H1 (cell line): Measurements from ENCODE around the gene ZNF536. TPM values are rescaled to one million over a fixed set of nuclear protein-coding genes. Genes with fewer than 3 reads are reported as not detected.

ENCODE experiments used
- CTCF ChIA-PET: fragments of 300-600 bp; sonication (Branson Sonifier 250); formaldehyde crosslinking; loops from one replicate; lab custom pipeline; 2021; ENCODE audit not compliant: partially characterized antibody; lab: Charles Lee
- POLR2A ChIA-PET: fragments of 300-600 bp; sonication (Branson Sonifier 250); formaldehyde crosslinking; loops from one replicate; lab custom pipeline; 2021; ENCODE audit warnings: inconsistent platforms; ENCODE audit not compliant: partially characterized antibody; lab: Charles Lee
- DNase-seq, 2 experiments: peaks; one replicate each; pipeline versions ENCODE4 v3.0.0 to v3.0.0-alpha.2; 2010 to 2022; ENCODE audit warnings: low spot score in 2 of 2, low read depth in 1 of 2, mixed read lengths in 1 of 2
- FAIRE-seq: peaks from 2 replicates; lab custom pipeline; 2011; peaks lifted over from hg19 to GRCh38; lab: Jason Lieb, UNC
- H2AFZ ChIP-seq: 2 replicates; pipeline ENCODE4 v1.8.1; 2012; ENCODE audit warnings: low read length, inconsistent platforms
- H2AK5ac ChIP-seq: 2 replicates; pipeline ENCODE4 v1.6.1; 2013; ENCODE audit warnings: low read depth, low read length
- H2BK120ac ChIP-seq: replicated peaks from 2 replicates; pipeline ENCODE3; 2013; ENCODE audit warnings: low read depth, low read length, inconsistent platforms
- H2BK12ac ChIP-seq: 2 replicates; pipeline ENCODE4 v1.6.1; 2013; ENCODE audit warnings: low read depth, low read length
- H2BK15ac ChIP-seq: 2 replicates; pipeline ENCODE4 v1.6.1; 2013; ENCODE audit warnings: low read length
- H2BK20ac ChIP-seq: 2 replicates; pipeline ENCODE4 v1.6.1; 2013; ENCODE audit warnings: low read length
- H2BK5ac ChIP-seq: 2 replicates; pipeline ENCODE4 v1.6.1; 2013; ENCODE audit warnings: low read depth, low read length
- H3K14ac ChIP-seq: 2 replicates; pipeline ENCODE4 v1.6.1; 2013; ENCODE audit warnings: inconsistent platforms; ENCODE audit not compliant: insufficient read length
- H3K18ac ChIP-seq: 2 replicates; pipeline ENCODE4 v1.6.1; 2013; ENCODE audit warnings: low read length; ENCODE audit errors: extremely low read depth
- H3K23ac ChIP-seq: 2 replicates; pipeline ENCODE4 v1.6.1; 2013; ENCODE audit warnings: inconsistent platforms; ENCODE audit not compliant: insufficient read length
- H3K23me2 ChIP-seq: 2 replicates; pipeline ENCODE4 v1.6.1; 2013; ENCODE audit warnings: low read depth, low read length
- H3K27ac ChIP-seq: 2 replicates; pipeline ENCODE4 v1.6.1; 2011; ENCODE audit warnings: low read depth, low read length, inconsistent platforms
- H3K27me3 ChIP-seq, 4 experiments: replicated peaks in 1 of 4; 1 replicate in 1 of 4; 2 replicates in 3 of 4; pipeline versions ENCODE4 v1.6.1 to v1.8.1; 2011 to 2013; ENCODE audit warnings: low read length in 3 of 4, mild to moderate bottlenecking in 3 of 4, inconsistent platforms in 2 of 4, mixed read lengths in 2 of 4, moderate library complexity in 1 of 4; ENCODE audit not compliant: control insufficient read depth in 3 of 4, insufficient read depth in 3 of 4; ENCODE audit errors: extremely low read depth in 1 of 4
- H3K36me3 ChIP-seq, 4 experiments: 2 replicates each; pipeline versions ENCODE4 v1.6.1 to v1.8.1; 2011 to 2013; ENCODE audit warnings: mild to moderate bottlenecking in 4 of 4, low read length in 3 of 4, moderate library complexity in 2 of 4, control low read depth in 1 of 4, inconsistent platforms in 1 of 4; ENCODE audit not compliant: insufficient read depth in 4 of 4, control insufficient read depth in 2 of 4
- H3K4ac ChIP-seq: replicated peaks from 2 replicates; pipeline ENCODE3; 2013; ENCODE audit warnings: low read length, low read depth, mixed read lengths, inconsistent platforms; ENCODE audit not compliant: insufficient read length
- H3K4me1 ChIP-seq, 4 experiments: replicated peaks in 1 of 4; 1 replicate in 1 of 4; 2 replicates in 3 of 4; pipeline versions ENCODE4 v1.6.1 to v1.8.1; 2011 to 2013; ENCODE audit warnings: low read length in 3 of 4, inconsistent platforms in 2 of 4, mixed read lengths in 1 of 4; ENCODE audit not compliant: insufficient read depth in 4 of 4, control insufficient read depth in 3 of 4
- H3K4me2 ChIP-seq, 2 experiments: 2 replicates each; pipeline versions ENCODE4 v1.6.1 to v1.8.1; 2011 to 2013; ENCODE audit warnings: low read depth in 2 of 2, low read length in 2 of 2, control low read depth in 1 of 2, inconsistent platforms in 1 of 2, mild to moderate bottlenecking in 1 of 2; ENCODE audit not compliant: insufficient read depth in 1 of 2
- H3K4me3 ChIP-seq, 4 experiments: fragments of 200-600, 300-600 bp in 1 of 4; sonication (generic), shearing (Covaris generic), sonication (Bioruptor Twin) in 1 of 4; 2 replicates each; pipeline versions ENCODE4 v1.5.1 to v1.8.1; 2011 to 2016; ENCODE audit warnings: low read length in 4 of 4, low read depth in 3 of 4, control low read depth in 2 of 4, inconsistent platforms in 2 of 4, mild to moderate bottlenecking in 2 of 4, mixed read lengths in 1 of 4, moderate library complexity in 1 of 4; ENCODE audit not compliant: insufficient read depth in 2 of 4; ENCODE audit errors: extremely low read depth in 1 of 4
- H3K56ac ChIP-seq: replicated peaks from 2 replicates; pipeline ENCODE3; 2013; ENCODE audit warnings: low read depth, mild to moderate bottlenecking, mixed read lengths, low read length, inconsistent platforms; ENCODE audit not compliant: insufficient read length
- H3K79me1 ChIP-seq: 2 replicates; pipeline ENCODE4 v1.6.1; 2013; ENCODE audit warnings: low read depth, low read length, control low read depth
- H3K79me2 ChIP-seq, 2 experiments: 2 replicates each; pipeline versions ENCODE4 v1.6.1 to v1.8.1; 2012 to 2013; ENCODE audit warnings: low read length in 2 of 2, mild to moderate bottlenecking in 2 of 2, inconsistent platforms in 1 of 2; ENCODE audit not compliant: insufficient read depth in 2 of 2, control insufficient read depth in 1 of 2
- H3K9ac ChIP-seq, 4 experiments: replicated peaks in 1 of 4; 1 replicate in 1 of 4; 2 replicates in 3 of 4; pipeline versions ENCODE4 v1.6.1 to v1.8.1; 2011 to 2013; ENCODE audit warnings: low read depth in 3 of 4, low read length in 3 of 4, control low read depth in 2 of 4, mild to moderate bottlenecking in 2 of 4, moderate library complexity in 2 of 4, inconsistent platforms in 1 of 4; ENCODE audit errors: extremely low read depth in 1 of 4
- H3K9me3 ChIP-seq, 2 experiments: 2 replicates each; pipeline versions ENCODE4 v1.6.1 to v1.8.1; 2012 to 2013; ENCODE audit warnings: mild to moderate bottlenecking in 2 of 2, moderate library complexity in 2 of 2, control low read depth in 1 of 2, inconsistent platforms in 1 of 2, low read depth in 1 of 2, low read length in 1 of 2, mixed read lengths in 1 of 2; ENCODE audit not compliant: insufficient read depth in 2 of 2
- H4K20me1 ChIP-seq, 2 experiments: replicated peaks in 1 of 2; 2 replicates each; pipeline versions ENCODE3 to v1.8.1; 2011 to 2013; ENCODE audit warnings: inconsistent platforms in 2 of 2, low read length in 2 of 2, mild to moderate bottlenecking in 1 of 2; ENCODE audit not compliant: insufficient read depth in 2 of 2, control insufficient read depth in 1 of 2
- H4K5ac ChIP-seq: 2 replicates; pipeline ENCODE4 v1.6.1; 2013; ENCODE audit warnings: low read length, low read depth, mixed read lengths, inconsistent platforms; ENCODE audit not compliant: insufficient read length
- H4K8ac ChIP-seq: 2 replicates; pipeline ENCODE4 v1.8.0; 2013; ENCODE audit warnings: mild to moderate bottlenecking, moderate library complexity, low read length, inconsistent platforms; ENCODE audit not compliant: insufficient read depth; ENCODE audit errors: extremely low read depth
- H4K91ac ChIP-seq: replicated peaks from 2 replicates; pipeline ENCODE3; 2013; ENCODE audit warnings: low read length, mixed read lengths, inconsistent platforms; ENCODE audit not compliant: insufficient read length
- GABPA ChIP-seq: IDR thresholded peaks from 2 replicates; pipeline ENCODE4 v1.6.1; 2011; ENCODE audit warnings: mild to moderate bottlenecking, low read length, moderate library complexity, borderline replicate concordance; ENCODE audit not compliant: insufficient read depth
- HDAC2 ChIP-seq, 2 experiments: fragments of 300-600 bp in 1 of 2; sonication (generic) in 1 of 2; IDR thresholded peaks; 2 replicates each; pipeline ENCODE4 v1.6.1; 2011 to 2012; ENCODE audit warnings: low read depth in 2 of 2, low read length in 2 of 2, mild to moderate bottlenecking in 2 of 2, moderate library complexity in 2 of 2, borderline replicate concordance in 1 of 2, inconsistent platforms in 1 of 2
- JUN ChIP-seq: IDR thresholded peaks from 2 replicates; pipeline ENCODE4 v1.6.1; 2011; ENCODE audit warnings: low read depth, mild to moderate bottlenecking, improper control_type of control experiment, low read length
- SP4 ChIP-seq: IDR thresholded peaks from 2 replicates; pipeline ENCODE4 v1.6.1; 2012; ENCODE audit warnings: low read length, inconsistent platforms
- WGBS, 2 experiments: shearing (Covaris generic) in 1 of 2; methylation state at CpG; one replicate each; pipeline versions ENCODE4 v1.1.6 to v1.1.7; 2013 to 2015; ENCODE audit warnings: low lambda C conversion rate in 2 of 2, mixed read lengths in 2 of 2, inconsistent platforms in 1 of 2, low coverage in 1 of 2, missing lambda C conversion rate in 1 of 2; ENCODE audit not compliant: insufficient replicate concordance in 2 of 2, insufficient coverage in 1 of 2, insufficient read length in 1 of 2; ENCODE audit errors: extremely low coverage in 1 of 2, missing lambda C conversion rate in 1 of 2; 5-methylcytosine and 5-hydroxymethylcytosine counted together
- polyA plus RNA-seq, 7 experiments: library from polyadenylated mRNA; depleted of rRNA in 3 of 7; stranded (reverse) in 5 of 7; unstranded in 2 of 7; fragments of >200 nt in 5 of 7; fragments of 200-250 nt in 2 of 7; gene quantifications; 1 replicate in 5 of 7; 2 replicates in 1 of 7; 4 replicates in 1 of 7; pipeline versions ENCODE4 v1.2.1 to v1.2.3, GENCODE V29; 2011 to 2013; ENCODE audit warnings: missing spikeins in 2 of 7, mixed read lengths in 2 of 7
- total RNA-seq: library from RNA; stranded (reverse); fragmentation: NEBNext Ultra II Directional; extraction: Animal tissue kit (Norgen Biotek cat#: 25700); gene quantifications from 2 replicates; pipeline ENCODE4 v1.2.1, GENCODE V29; 2021

ZNF536 gene
- total and polyA plus RNA-seq, 2 of the 8 experiments (the other 6 are each of a cell fraction or from before 2014, with no cell fraction given): 0.09 to 0.11 TPM

GRCh38 chr19:30361107-30361447 lies 11.1 kb upstream of the ZNF536 start:
- Histone ChIP-seq H3K9ac (no peak overlapping the region), H4K8ac (no peak overlapping the region), H4K91ac (no peak overlapping the region), H3K36me3 (no peaks in the 10 kb centered on the region), H2BK12ac (no peak overlapping the region), H3K79me1 (no peaks in the 10 kb centered on the region), H2BK20ac (no peak overlapping the region), H3K27ac (no peak overlapping the region), H3K4me1 (peaks cover 3 to 7% (median 6%) of the 10 kb centered on the region in 4 experiments; a peak in 4 of 7 replicates), H3K18ac (no peak overlapping the region), H3K4me2 (no peak overlapping the region), H3K4ac (no peak overlapping the region), H3K56ac (no peak overlapping the region), H2BK5ac (no peak overlapping the region), H4K5ac (no peak overlapping the region), H3K23ac (no peak overlapping the region), H2AFZ (no peak overlapping the region), H3K27me3 (no peaks in the 10 kb centered on the region), H3K4me3 (no peak overlapping the region), H2BK120ac (no peak overlapping the region), H2AK5ac (no peak overlapping the region), H3K79me2 (no peaks in the 10 kb centered on the region), H3K9me3 (no peaks in the 10 kb centered on the region), H2BK15ac (no peak overlapping the region), H3K23me2 (no peaks in the 10 kb centered on the region), H4K20me1 (no peaks in the 10 kb centered on the region), H3K14ac (no peak overlapping the region)
- WGBS, 2 experiments: 92% methylated on average over 4 of the region's 4 CpGs; no CpG with 5 or more reads in 1 of the 2 experiments
- TF ChIP-seq JUN (no peak), HDAC2 (IDR thresholded peaks at IDR 0.05; ENCODE audit: borderline replicate concordance in 1 of 2, low read depth in 2 of 2, low read length in 2 of 2) (no peak), SP4 (no peak), GABPA (no peak)
- no peak for FAIRE-seq
- no peak for DNase-seq
- POLR2A ChIA-PET: interaction anchor here (0.9 to 1.6 kb wide), 2 partner anchors 9 to 11 kb away, joined by 3 to 5 read pairs; partner anchors contain the start of gene ZNF536
- CTCF ChIA-PET: interaction anchor here (0.6 to 1.3 kb wide), 2 partner anchors 13 to 14 kb away, joined by 3 to 4 read pairs; no protein-coding TSS in a partner anchor
